HG02588 (cell line): ENCODE results near the gene SLITRK5.

Experiments
- ATAC-seq: cut with Tn5 transposase; IDR thresholded peaks from one replicate; pipeline ENCODE4 v1.9.1; 2021; ENCODE audit warnings: mild to moderate bottlenecking, moderate library complexity; ENCODE audit not compliant: unreplicated experiment

The SLITRK5 gene, protein sequence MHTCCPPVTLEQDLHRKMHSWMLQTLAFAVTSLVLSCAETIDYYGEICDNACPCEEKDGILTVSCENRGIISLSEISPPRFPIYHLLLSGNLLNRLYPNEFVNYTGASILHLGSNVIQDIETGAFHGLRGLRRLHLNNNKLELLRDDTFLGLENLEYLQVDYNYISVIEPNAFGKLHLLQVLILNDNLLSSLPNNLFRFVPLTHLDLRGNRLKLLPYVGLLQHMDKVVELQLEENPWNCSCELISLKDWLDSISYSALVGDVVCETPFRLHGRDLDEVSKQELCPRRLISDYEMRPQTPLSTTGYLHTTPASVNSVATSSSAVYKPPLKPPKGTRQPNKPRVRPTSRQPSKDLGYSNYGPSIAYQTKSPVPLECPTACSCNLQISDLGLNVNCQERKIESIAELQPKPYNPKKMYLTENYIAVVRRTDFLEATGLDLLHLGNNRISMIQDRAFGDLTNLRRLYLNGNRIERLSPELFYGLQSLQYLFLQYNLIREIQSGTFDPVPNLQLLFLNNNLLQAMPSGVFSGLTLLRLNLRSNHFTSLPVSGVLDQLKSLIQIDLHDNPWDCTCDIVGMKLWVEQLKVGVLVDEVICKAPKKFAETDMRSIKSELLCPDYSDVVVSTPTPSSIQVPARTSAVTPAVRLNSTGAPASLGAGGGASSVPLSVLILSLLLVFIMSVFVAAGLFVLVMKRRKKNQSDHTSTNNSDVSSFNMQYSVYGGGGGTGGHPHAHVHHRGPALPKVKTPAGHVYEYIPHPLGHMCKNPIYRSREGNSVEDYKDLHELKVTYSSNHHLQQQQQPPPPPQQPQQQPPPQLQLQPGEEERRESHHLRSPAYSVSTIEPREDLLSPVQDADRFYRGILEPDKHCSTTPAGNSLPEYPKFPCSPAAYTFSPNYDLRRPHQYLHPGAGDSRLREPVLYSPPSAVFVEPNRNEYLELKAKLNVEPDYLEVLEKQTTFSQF

DNA sequence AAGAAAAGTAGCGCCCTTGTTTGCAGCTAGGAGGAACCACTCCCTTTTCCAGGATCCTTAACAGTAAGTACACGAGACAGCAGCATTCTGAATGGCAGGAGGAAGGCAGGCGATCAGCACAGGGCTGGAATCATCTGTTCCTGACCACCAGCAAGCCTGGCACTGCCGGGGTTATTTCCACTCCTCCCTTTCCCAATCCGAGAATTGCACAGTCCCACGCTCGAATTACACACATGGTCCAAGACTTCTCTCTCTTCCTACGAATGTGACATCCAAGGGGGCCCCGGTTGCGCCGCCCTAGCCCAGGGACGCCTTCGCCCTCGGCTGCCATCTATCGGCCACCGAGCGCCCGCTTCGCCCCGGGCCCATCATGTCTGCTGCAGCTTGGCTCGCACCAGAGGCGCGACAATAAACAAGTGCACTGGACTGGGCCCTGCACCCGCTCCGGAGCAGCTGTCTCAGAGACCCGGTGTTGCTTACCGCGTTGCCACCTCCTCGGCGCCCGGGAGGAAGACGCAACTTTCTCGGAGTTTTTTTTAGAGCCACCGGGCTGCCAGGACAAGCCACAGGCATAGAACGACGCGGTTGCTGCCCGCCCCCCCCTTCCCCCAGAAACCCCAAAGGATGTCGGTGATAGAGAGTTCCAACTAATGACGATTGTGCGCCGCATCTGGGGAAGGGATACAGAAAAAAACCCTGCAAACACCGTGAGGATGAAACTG, at the start of gene SLITRK5:
SLITRK5 (plus strand) TSS at position 341 of the 722 bp plus-strand sequence. CDS start 4,018 bp downstream, outside the sequence.
- peak; percentile 97 for ATAC-seq

DNA sequence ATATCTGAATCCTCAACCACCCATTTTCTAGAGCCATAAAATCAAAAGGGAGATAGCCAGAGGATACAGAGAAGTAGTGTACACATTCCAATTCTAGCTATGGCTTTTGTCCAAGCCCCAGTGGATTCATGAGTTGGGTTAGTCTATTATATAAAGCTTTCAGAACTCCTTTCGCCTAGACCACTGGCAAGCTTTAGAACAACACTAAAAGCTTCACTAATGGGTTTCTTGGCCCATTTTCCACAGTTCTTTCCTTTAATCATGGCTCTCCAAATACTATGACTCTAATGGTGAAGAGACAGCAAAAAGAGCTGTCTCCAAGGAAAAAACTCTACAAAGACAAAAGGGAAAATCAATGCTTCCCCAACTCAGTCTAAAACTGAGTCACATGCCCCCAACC, 48.2 kb upstream of the SLITRK5 start:
- ATAC-seq, result no peak

DNA sequence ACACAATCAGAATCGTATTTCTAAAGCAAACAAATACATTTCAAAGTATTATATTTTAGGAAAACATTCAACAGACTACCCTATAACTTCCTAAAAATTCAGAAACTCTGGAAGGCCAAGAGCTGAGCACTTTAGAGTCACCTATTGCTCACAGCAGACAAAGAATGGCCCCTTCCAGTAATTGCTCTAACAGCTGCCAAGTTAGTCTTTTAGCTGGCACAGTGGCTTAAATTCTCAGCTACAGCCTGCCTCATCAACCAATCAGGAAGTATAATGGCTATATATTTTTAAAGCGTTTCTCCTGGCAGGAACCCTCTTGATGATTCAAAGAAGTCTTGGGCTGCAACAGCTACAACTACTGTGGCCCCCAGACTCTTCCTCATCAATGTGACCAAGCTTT, 14.9 kb upstream of the SLITRK5 start:
- no peak for ATAC-seq

DNA sequence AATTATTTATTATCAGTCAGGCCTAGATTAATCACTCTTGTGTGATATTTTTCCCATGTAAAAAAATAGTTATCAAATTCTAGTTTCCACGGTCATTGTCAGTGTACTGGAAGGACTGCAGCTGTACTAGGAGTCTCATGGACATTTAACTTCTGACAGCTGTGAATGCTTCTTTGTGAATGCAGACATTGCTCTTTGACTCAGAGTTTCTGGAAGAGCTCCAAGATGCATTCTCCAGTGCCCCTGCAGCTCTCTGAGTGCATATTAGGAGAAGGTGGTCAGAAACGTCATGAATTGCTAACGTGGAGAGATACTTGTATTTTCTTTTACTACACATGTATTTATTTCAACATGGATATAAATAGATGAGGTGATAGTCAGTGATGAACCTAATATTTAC, 9.7 kb upstream of the SLITRK5 start:
- ATAC-seq, result no peak

DNA sequence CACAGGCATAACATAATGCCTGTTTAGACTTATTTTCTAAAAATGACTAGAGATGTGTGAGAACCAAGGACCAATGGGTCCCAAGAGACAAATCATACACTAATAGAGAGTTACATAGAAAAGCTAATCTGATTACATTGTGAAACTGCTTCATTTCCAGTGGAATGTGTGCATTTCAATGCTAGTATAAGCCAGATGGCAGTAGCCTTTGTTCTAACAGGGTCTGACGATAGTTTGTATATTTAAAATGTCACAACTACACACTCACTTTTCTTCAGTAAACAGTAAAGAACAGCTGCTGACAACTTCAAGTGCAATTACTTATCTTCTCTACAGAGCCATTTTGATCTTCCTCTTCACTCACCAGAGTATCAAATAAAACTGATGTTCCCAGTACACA, 4.3 kb upstream of the SLITRK5 start:
- no peak for ATAC-seq

DNA sequence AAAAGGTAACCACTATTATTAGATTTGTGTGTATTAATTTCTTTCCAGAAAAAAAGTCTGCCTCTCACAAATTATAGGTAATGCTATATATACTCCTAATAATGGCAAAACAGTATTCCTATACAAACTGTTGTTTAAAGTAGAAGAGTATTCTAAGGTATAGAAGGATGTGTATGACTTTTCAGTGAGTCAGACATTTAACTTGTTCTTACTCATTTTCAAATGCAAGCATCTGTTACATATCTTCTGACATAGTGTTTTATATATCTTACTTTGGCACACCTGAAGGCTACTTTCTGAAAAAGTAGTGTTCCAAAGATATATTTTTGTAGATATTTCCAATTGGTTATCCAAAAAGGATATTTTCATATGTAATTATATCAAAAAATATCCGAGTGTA, 3.5 kb upstream of the SLITRK5 start:
- no peak for ATAC-seq

DNA sequence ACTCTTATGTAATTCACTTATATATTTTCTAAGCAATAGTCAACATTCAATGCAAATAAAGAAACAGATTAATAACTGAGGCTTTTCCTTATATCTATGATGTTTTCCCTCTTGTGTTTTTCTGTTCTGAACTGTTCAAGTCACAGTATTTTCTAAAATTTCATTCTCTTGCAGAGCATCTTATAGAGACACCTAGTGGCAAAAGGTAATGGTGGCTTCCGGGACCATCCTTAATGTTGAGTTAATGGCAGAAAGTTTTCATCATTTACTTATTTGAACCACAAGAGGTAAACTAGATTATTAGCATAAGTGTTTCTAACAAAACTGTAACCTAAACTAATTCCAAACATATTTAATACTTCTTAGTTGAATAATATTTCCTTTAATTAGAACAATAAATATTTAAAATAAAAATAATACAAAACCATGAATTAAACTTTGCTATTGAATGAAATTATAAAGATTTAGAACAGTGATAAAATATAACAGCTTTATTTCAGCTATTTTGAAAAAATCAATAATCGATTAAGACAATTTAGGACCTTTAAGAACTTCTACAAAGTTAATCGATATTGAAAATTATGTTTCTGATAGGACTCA, 1.7 kb upstream of the SLITRK5 start:
- no peak for ATAC-seq

- no peak for ATAC-seq
These were observed 808 bp downstream of the SLITRK5 start for GRCh38 chr13:87671753-87672605.

GRCh38 chr13:87674247-87674738, 3.1 kb downstream of the SLITRK5 start:
- no peak for ATAC-seq

DNA sequence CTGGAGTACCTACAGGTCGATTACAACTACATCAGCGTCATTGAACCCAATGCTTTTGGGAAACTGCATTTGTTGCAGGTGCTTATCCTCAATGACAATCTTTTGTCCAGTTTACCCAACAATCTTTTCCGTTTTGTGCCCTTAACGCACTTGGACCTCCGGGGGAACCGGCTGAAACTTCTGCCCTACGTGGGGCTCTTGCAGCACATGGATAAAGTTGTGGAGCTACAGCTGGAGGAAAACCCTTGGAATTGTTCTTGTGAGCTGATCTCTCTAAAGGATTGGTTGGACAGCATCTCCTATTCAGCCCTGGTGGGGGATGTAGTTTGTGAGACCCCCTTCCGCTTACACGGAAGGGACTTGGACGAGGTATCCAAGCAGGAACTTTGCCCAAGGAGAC, 4.7 kb downstream of the SLITRK5 start:
- ATAC-seq, result no peak

- no peak for ATAC-seq
These were observed 5.3 kb downstream of the SLITRK5 start for GRCh38 chr13:87676254-87677042.

DNA sequence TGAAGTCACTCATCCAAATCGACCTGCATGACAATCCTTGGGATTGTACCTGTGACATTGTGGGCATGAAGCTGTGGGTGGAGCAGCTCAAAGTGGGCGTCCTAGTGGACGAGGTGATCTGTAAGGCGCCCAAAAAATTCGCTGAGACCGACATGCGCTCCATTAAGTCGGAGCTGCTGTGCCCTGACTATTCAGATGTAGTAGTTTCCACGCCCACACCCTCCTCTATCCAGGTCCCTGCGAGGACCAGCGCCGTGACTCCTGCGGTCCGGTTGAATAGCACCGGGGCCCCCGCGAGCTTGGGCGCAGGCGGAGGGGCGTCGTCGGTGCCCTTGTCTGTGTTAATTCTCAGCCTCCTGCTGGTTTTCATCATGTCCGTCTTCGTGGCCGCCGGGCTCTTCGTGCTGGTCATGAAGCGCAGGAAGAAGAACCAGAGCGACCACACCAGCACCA, 5.9 kb downstream of the SLITRK5 start:
- ATAC-seq, result no peak

GRCh38 chr13:87677496-87678371, 6.6 kb downstream of the SLITRK5 start:
- no peak for ATAC-seq

DNA sequence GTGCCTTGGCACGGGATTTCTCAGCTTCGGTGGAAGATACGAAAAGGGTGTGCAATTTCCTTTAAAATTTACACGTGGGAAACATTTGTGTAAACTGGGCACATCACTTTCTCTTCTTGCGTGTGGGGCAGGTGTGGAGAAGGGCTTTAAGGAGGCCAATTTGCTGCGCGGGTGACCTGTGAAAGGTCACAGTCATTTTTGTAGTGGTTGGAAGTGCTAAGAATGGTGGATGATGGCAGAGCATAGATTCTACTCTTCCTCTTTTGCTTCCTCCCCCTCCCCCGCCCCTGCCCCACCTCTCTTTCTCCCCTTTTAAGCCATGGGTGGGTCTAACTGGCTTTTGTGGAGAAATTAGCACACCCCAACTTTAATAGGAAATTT, 7.2 kb downstream of the SLITRK5 start:
- ATAC-seq, result no peak

DNA sequence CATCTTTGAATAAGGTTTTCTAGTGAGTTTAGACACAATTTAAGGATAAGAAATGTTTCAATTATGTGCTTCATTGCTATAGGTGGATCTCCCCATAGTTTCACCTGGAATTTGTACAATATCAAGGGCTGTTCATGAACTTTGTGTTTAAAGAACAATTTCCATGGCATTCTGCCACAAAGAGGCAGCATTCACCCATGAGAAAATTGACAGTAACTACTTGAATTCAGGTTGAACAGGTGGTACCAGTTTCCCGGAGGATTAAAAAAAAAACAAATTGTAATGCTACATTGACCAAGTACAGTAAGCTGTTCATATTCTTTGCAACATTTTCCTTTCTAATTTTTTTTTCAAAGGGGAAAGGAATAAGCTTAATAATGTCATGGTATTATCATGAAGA, 9.1 kb downstream of the SLITRK5 start:
- ATAC-seq, result no peak

- ATAC-seq, result no peak
These were observed 13.9 kb downstream of the SLITRK5 start for GRCh38 chr13:87684850-87685742.

DNA sequence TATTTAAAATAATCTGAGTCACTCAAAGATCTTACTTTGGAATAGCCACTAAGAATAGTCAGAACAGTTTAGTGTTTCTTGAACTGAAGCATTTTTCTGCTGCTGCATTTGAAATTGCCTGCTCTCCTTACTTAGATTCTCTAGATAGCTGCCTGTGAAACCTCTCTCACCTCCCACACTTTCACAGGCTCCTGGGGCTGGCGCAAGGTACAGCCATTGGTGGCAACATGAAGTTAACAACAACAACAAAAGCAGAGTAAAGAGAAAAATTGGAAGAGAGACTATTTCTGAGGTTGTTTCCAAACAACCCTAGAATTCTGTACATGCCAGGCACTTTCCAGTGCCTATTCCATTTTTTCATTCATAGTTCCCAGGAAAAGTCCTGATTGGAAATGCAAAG, 25.3 kb downstream of the SLITRK5 start:
- ATAC-seq, result no peak
